Ovary (tissue), 3 donors: ENCODE measurements around the gene FALEC.

Experiments used
- CTCF ChIP-seq, 3 donors: fragments of 450-650 bp in 2 of 3; fragments of 200-600 bp in 1 of 3; IDR thresholded peaks; one replicate each; pipeline versions ENCODE4 v1.5.1 to v1.8.0; 2016 to 2022; ENCODE audit warnings: antibody characterized with exemption in 3 of 3, mild to moderate bottlenecking in 1 of 3
- POLR2A ChIP-seq: fragments of 450-650 bp; IDR thresholded peaks from one replicate; pipeline ENCODE4 v1.6.1; 2017; ENCODE audit warnings: antibody characterized with exemption, mild to moderate bottlenecking, moderate library complexity
- donor health status: DM: no; HTN: no; CAD: no.

DNA sequence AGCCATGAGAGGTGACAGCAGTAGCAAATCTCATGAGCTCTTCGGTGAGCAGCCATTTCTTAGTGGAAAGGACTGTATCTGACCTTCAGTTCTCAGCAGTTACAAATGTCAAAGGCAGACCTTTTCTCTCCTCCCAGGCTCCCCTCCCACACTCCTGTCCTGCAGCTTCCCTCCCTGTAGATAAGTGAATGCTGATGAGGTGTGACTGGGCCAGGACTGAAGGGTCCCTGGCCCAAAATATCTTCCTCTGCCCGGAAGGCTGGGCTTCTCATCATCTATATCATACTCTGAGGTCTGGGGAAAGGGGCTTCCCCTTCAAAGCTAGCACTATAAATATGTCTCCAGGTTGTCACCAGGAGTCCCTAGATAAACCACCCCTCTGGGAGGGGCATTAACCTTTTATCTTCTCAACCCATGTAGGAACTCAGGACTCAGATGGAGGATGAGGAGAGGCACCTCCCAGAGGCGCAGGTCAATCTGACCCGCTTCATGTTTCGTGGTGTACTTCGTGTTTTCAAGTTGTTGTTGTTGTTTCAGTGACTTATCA, 30.0 kb downstream of the FALEC start:
- TF ChIP-seq CTCF (IDR thresholded peaks at IDR 0.05), result no peak
- TF ChIP-seq POLR2A, result no peak
